ENCODE data around the gene GFRA1. TPM values are rescaled to one million over a fixed set of nuclear protein-coding genes. Genes with fewer than 3 reads are reported as not detected.
"Not testable (repeated sequence)": the region's sequence is repeated elsewhere in the genome, so short reads cannot be mapped to it uniquely, and the experiment has no call there.

The GFRA1 gene
- total RNA-seq, 2 donors from 2014 or later, result not detected

- Mint-ChIP-seq H3K4me3 (no peak overlapping the region), H3K4me1 (ENCODE audit: low read depth) (no peaks in the 10 kb centered on the region), H3K9me3 (peaks cover 2 to 10% of the 10 kb centered on the region in 2 donors), H3K27ac (no peak overlapping the region), H3K36me3 (ENCODE audit: insufficient read depth in 2 of 2) (no peaks in the 10 kb centered on the region), H3K27me3 (ENCODE audit: low read depth) (no peaks in the 10 kb centered on the region)
- no peak for ATAC-seq (replicated peaks in 1 of 2)
- DNase-seq, result no peak
Observed at GRCh38 chr10:116169782-116170445, 103.1 kb downstream of the GFRA1 start.

GRCh38 chr10:116168745-116169144 is 104.3 kb downstream of the GFRA1 start:
- Mint-ChIP-seq H3K4me1 (ENCODE audit: low read depth) (no peaks in the 10 kb centered on the region), H3K36me3 (ENCODE audit: insufficient read depth in 2 of 2) (no peaks in the 10 kb centered on the region), H3K27me3 (ENCODE audit: low read depth) (no peaks in the 10 kb centered on the region), H3K4me3 (no peak overlapping the region), H3K9me3 (peaks cover 2 to 10% of the 10 kb centered on the region in 2 donors), H3K27ac (no peak overlapping the region)
- DNase-seq, result no peak
- ATAC-seq (replicated peaks in 1 of 2), result no peak

- Mint-ChIP-seq H3K36me3 (ENCODE audit: insufficient read depth in 2 of 2) (no peaks in the 10 kb centered on the region), H3K9me3 (peaks cover 2 to 10% of the 10 kb centered on the region in 2 donors), H3K27me3 (ENCODE audit: low read depth) (no peaks in the 10 kb centered on the region), H3K4me1 (ENCODE audit: low read depth) (no peaks in the 10 kb centered on the region), H3K27ac (no peak overlapping the region), H3K4me3 (no peak overlapping the region)
- no peak for ATAC-seq (replicated peaks in 1 of 2)
- no peak for DNase-seq
Observed at GRCh38 chr10:116168329-116168728, 104.7 kb downstream of the GFRA1 start.

DNA sequence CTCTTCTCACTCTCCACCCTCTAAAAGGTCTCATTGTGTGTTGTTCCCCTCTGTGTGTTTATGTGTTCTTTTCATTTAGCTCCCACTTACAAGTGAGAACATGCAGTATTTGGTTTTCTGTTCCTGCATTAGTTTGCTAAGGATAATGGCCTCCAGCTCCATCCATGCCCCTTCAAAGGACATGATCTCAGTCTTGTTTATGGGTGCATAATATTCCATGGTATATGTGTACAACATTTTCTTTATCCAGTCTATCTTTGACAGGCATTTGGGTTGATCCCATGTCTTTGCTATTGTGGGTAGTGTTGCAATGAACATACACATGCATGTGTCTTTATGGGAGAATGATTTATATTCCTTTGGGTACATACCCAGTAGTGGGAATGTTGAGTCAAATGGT is 107.1 kb downstream of the GFRA1 start:
- H3K9me3 Mint-ChIP-seq, result peaks cover 5 to 10% of the 10 kb centered on the region in 2 donors
- not testable (repeated sequence) for H3K4me1 Mint-ChIP-seq (ENCODE audit: low read depth); H3K36me3 Mint-ChIP-seq (ENCODE audit: insufficient read depth in 2 of 2); ATAC-seq (replicated peaks in 1 of 2); H3K4me3 Mint-ChIP-seq; H3K27me3 Mint-ChIP-seq (ENCODE audit: low read depth); H3K27ac Mint-ChIP-seq; DNase-seq

DNA sequence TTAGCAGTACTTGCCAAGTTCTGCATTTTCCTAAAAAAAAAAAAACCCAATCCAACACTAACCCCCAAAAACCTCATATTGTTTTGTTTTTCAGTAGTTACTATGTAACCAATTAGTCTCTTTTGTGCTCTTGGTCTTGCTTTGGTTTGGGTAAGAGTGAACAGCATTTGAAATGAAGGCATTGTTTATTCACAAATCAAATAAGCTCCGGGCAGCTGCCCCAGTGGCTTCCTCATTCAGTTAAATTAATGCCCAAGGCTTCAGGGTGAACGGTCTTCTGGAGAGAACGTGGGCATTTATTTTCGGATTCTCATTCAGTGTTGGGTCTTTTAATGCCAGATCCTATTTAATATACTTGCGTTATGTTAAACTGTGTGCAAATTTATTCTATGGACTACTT is 108.7 kb downstream of the GFRA1 start:
- H3K9me3 Mint-ChIP-seq, result peaks cover 5 to 10% of the 10 kb centered on the region in 2 donors
- no peak overlapping the region for H3K27ac Mint-ChIP-seq
- no peaks in the 10 kb centered on the region for H3K36me3 Mint-ChIP-seq (ENCODE audit: insufficient read depth in 2 of 2)
- ATAC-seq (replicated peaks in 1 of 2) (no peak), DNase-seq (no peak)
- H3K4me3 Mint-ChIP-seq, result no peak overlapping the region
- H3K4me1 Mint-ChIP-seq (ENCODE audit: low read depth), result no peaks in the 10 kb centered on the region
- H3K27me3 Mint-ChIP-seq (ENCODE audit: low read depth), result no peaks in the 10 kb centered on the region

GRCh38 chr10:116163333-116164131 is 109.5 kb downstream of the GFRA1 start:
- Mint-ChIP-seq H3K9me3 (peaks cover 5 to 10% of the 10 kb centered on the region in 2 donors), H3K4me3 (no peak overlapping the region), H3K27me3 (ENCODE audit: low read depth) (no peaks in the 10 kb centered on the region), H3K27ac (no peak overlapping the region), H3K36me3 (ENCODE audit: insufficient read depth in 2 of 2) (no peaks in the 10 kb centered on the region), H3K4me1 (ENCODE audit: low read depth) (no peaks in the 10 kb centered on the region)
- ATAC-seq (replicated peaks in 1 of 2) (no peak), DNase-seq (no peak)

DNA sequence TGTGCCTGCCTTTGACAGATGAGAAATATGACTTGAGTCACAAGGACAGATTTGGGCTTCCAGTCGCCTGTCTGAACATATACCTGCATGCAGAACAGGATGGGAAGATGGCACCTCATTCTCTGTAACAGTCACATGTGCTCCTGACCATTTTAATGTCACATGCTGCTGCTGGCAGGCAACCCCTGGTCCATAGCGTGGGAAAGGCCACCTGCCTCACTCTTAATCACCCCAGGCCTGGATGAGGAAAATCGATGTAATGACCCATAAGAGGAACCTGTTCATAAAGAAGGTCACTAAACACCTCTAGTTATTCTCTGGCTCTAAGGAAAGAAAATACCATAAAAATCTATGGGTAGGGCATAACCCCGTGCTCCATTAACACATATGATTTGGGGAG is 110.2 kb downstream of the GFRA1 start:
- H3K27ac Mint-ChIP-seq, result no peak overlapping the region
- no peaks in the 10 kb centered on the region for H3K36me3 Mint-ChIP-seq (ENCODE audit: insufficient read depth in 2 of 2)
- H3K27me3 Mint-ChIP-seq (ENCODE audit: low read depth), result no peaks in the 10 kb centered on the region
- ATAC-seq (replicated peaks in 1 of 2), result no peak
- H3K9me3 Mint-ChIP-seq, result peaks cover 5 to 12% of the 10 kb centered on the region in 2 donors
- H3K4me1 Mint-ChIP-seq (ENCODE audit: low read depth), result no peaks in the 10 kb centered on the region
- H3K4me3 Mint-ChIP-seq, result no peak overlapping the region
- DNase-seq, result no peak

DNA sequence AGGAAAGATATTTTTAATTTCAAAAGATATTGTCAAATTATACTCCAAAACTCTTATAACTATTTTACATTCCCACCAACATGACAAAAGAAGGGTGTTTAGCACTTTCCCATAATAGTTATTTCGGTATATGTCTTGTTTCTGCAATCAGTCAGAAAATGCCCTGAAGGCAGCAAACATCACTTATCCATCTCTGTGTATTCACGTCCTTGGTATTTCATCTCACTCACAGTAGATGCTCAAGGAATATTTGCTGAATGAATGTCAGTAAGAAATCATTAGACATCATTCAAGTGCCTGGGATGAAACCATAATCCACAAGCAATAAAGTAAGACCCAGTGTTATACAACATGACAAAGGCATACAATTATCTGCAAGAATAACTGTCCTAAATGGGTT is 112.7 kb downstream of the GFRA1 start:
- Mint-ChIP-seq H3K36me3 (ENCODE audit: insufficient read depth in 2 of 2) (no peaks in the 10 kb centered on the region), H3K27ac (no peak overlapping the region), H3K4me3 (no peak overlapping the region), H3K4me1 (ENCODE audit: low read depth) (no peaks in the 10 kb centered on the region), H3K9me3 (peaks cover 2% of the 10 kb centered on the region in 2 donors), H3K27me3 (ENCODE audit: low read depth) (no peaks in the 10 kb centered on the region)
- DNase-seq, result no peak
- no peak for ATAC-seq (replicated peaks in 1 of 2)

DNA sequence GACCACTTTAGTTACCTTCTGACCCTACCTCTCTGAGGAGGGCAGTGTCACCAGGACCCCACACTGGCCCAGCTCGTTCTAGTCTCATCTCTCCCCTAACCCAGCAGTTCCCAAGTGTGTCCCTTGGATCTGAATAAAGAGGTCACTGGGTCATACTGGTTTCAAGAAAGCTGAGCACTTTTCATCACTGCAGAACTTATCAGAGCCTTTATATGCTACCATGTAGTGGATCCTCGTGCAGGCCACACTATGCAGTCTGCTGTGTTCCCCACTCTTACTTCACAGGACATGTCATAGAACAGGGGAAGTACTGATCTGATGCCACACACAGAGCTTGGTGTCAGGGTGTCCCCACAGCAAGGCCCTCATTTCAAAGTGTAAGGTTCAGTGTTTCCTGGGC is 113.8 kb downstream of the GFRA1 start:
- H3K4me1 Mint-ChIP-seq (ENCODE audit: low read depth), result no peaks in the 10 kb centered on the region
- ATAC-seq (replicated peaks in 1 of 2), result no peak
- H3K9me3 Mint-ChIP-seq, result peaks cover 2% of the 10 kb centered on the region in 2 donors

GRCh38 chr10:116158036-116158435 is 115.0 kb downstream of the GFRA1 start:
- Mint-ChIP-seq H3K4me1 (ENCODE audit: low read depth) (no peaks in the 10 kb centered on the region), H3K27me3 (ENCODE audit: low read depth) (no peaks in the 10 kb centered on the region), H3K4me3 (no peak overlapping the region), H3K36me3 (ENCODE audit: insufficient read depth in 2 of 2) (no peaks in the 10 kb centered on the region), H3K27ac (no peak overlapping the region), H3K9me3 (peaks cover 2% of the 10 kb centered on the region in 2 donors)
- DNase-seq (no peak), ATAC-seq (replicated peaks in 1 of 2) (no peak)

More for the DNA sequence above, 113.8 kb downstream of the GFRA1 start:
- no peak overlapping the region for H3K27ac Mint-ChIP-seq
- DNase-seq, result no peak
- H3K27me3 Mint-ChIP-seq (ENCODE audit: low read depth), result no peaks in the 10 kb centered on the region
- H3K36me3 Mint-ChIP-seq (ENCODE audit: insufficient read depth in 2 of 2), result no peaks in the 10 kb centered on the region
- H3K4me3 Mint-ChIP-seq, result no peak overlapping the region

GRCh38 chr10:116157485-116157884 is 115.5 kb downstream of the GFRA1 start:
- no peak for DNase-seq
- no peaks in the 10 kb centered on the region for H3K4me1 Mint-ChIP-seq (ENCODE audit: low read depth)
- H3K9me3 Mint-ChIP-seq, result peaks cover 2% of the 10 kb centered on the region in 2 donors
- no peak for ATAC-seq (replicated peaks in 1 of 2)
- H3K4me3 Mint-ChIP-seq, result no peak overlapping the region
- no peaks in the 10 kb centered on the region for H3K36me3 Mint-ChIP-seq (ENCODE audit: insufficient read depth in 2 of 2)
- H3K27me3 Mint-ChIP-seq (ENCODE audit: low read depth), result no peaks in the 10 kb centered on the region
- no peak overlapping the region for H3K27ac Mint-ChIP-seq

DNA sequence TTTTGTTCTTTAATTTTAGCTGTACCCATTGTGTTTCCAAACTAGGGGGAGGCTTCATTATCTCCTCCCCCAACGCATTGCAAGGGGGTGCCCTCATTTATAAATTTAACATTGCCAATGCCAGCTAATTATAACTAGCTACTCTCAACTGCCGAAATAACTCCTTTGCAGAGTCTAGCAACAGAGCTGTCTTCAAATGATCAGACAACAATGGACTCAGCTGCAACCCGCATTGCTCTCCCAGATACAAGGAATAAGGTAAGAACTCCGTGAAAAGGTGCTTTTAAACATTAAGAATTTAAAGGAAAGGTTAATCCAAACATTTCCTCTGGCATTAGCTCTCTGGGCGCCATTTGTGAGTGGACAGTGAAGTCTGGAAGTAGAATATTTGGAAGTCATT is 116.2 kb downstream of the GFRA1 start:
- DNase-seq (no peak), ATAC-seq (replicated peaks in 1 of 2) (no peak)
- Mint-ChIP-seq H3K9me3 (peaks cover 0 to 4% of the 10 kb centered on the region in 2 donors), H3K4me3 (no peak overlapping the region), H3K27me3 (ENCODE audit: low read depth) (no peaks in the 10 kb centered on the region), H3K4me1 (ENCODE audit: low read depth) (no peaks in the 10 kb centered on the region), H3K27ac (no peak overlapping the region), H3K36me3 (ENCODE audit: insufficient read depth in 2 of 2) (no peaks in the 10 kb centered on the region)

DNA sequence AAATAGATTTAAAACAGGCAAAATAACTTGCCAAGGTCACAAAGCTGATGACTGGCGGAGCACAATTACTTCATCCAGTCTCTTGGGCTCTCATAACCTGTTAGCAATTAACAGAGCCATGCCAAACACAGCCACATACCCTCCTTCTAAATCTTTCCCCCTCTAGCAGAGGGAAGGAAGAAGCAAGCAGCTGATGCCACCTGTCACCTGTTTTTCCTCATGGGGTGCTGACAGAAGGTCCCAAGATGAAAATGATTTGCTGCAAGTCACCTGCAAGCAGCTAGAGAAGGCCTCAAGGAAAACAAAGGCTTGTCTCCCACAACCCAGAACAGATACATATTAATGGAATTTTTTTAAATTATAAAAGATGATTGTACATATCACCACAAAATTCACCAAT is 117.8 kb downstream of the GFRA1 start:
- no peaks in the 10 kb centered on the region for H3K36me3 Mint-ChIP-seq (ENCODE audit: insufficient read depth in 2 of 2)
- ATAC-seq (replicated peaks in 1 of 2), result no peak
- H3K27ac Mint-ChIP-seq, result no peak overlapping the region
- H3K4me3 Mint-ChIP-seq, result no peak overlapping the region
- H3K4me1 Mint-ChIP-seq (ENCODE audit: low read depth), result no peaks in the 10 kb centered on the region
- peaks cover 5% of the 10 kb centered on the region for H3K27me3 Mint-ChIP-seq (ENCODE audit: low read depth)
- peaks cover 3 to 10% of the 10 kb centered on the region in 2 donors for H3K9me3 Mint-ChIP-seq
- no peak for DNase-seq
